ENCODE measurements around the gene PTPRD.
A peak's percentile ranks its signal among the peaks of the same experiment; 100 is the strongest.

The PTPRD gene

DNA sequence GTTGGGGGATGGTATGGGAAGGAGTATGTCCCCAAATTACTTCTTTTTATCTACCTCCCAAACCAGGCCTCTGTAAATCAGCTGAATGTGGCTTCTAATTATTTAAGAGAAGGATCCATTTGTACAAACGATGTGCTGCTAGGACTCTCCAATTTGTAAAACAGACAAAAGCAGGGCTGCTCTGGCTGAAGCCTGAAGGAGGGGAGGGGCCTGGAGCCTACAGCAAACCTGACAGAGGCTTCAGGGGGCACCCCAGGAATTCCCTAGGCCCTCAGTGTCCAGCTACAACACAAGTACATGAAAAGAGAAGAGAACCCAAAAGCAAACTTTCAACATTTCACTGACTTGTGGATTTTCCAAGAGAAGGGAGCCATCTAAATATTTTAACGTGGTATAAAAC is 1873.9 kb downstream of the PTPRD start:
- no peak for DNase-seq (ENCODE audit: low read depth)
- no peak overlapping the region for H3K4me3 ChIP-seq (ENCODE audit: control insufficient read depth, low read depth, low read length)
- TF ChIP-seq, protein P1, sequence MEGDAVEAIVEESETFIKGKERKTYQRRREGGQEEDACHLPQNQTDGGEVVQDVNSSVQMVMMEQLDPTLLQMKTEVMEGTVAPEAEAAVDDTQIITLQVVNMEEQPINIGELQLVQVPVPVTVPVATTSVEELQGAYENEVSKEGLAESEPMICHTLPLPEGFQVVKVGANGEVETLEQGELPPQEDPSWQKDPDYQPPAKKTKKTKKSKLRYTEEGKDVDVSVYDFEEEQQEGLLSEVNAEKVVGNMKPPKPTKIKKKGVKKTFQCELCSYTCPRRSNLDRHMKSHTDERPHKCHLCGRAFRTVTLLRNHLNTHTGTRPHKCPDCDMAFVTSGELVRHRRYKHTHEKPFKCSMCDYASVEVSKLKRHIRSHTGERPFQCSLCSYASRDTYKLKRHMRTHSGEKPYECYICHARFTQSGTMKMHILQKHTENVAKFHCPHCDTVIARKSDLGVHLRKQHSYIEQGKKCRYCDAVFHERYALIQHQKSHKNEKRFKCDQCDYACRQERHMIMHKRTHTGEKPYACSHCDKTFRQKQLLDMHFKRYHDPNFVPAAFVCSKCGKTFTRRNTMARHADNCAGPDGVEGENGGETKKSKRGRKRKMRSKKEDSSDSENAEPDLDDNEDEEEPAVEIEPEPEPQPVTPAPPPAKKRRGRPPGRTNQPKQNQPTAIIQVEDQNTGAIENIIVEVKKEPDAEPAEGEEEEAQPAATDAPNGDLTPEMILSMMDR (IDR thresholded peaks at IDR 0.05; ENCODE audit: control insufficient read depth, insufficient read depth, low read depth, low read length, missing control alignments) = no peak

DNA sequence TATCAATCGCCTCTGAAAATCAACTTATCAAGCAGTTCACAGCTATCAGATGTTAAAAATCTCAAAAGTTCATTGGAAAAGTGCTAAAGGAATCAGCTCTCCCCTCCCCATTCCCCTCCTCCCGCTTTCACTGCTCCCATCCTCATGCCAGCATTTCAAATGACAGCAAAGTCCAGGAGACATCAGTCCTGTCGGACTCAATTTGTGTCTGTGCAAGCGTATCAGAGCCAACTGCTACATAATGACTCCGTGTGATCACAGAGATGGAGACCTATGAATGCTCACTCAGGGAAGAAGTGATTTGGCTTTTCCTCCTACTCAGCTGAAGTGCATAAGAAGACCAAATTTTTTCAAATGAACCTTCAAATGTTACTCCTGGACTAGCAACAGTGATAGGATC is 1876.0 kb downstream of the PTPRD start:
- no peak overlapping the region for H3K4me3 ChIP-seq (ENCODE audit: control insufficient read depth, low read depth, low read length)
- TF ChIP-seq, protein P1 (IDR thresholded peaks at IDR 0.05; ENCODE audit: control insufficient read depth, insufficient read depth, low read depth, low read length, missing control alignments) = no peak
- no peak for DNase-seq (ENCODE audit: low read depth)

DNA sequence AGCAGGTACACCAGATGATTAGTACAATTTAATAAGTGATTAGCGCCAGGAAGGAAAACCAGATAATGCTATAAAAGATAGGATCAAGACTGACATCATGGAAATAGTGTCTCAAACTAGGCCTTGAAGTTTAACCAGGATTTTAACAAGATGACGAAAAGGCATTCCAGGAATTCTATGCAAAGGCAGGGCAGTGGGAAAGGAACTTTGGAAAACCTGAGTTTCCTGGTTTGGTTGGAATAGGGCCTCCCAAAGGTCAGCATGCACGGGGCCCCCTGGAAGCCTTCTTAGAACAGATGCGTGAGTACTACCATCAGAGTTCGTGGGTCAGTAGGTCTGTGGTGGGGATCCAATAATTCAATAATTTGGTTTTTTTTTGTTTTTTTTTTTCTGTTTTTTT is 1878.0 kb downstream of the PTPRD start:
- TF ChIP-seq, protein P1 (IDR thresholded peaks at IDR 0.05; ENCODE audit: control insufficient read depth, insufficient read depth, low read depth, low read length, missing control alignments) = no peak
- H3K4me3 ChIP-seq (ENCODE audit: control insufficient read depth, low read depth, low read length) = no peak overlapping the region
- peak; percentile 16 for DNase-seq (ENCODE audit: low read depth)

DNA sequence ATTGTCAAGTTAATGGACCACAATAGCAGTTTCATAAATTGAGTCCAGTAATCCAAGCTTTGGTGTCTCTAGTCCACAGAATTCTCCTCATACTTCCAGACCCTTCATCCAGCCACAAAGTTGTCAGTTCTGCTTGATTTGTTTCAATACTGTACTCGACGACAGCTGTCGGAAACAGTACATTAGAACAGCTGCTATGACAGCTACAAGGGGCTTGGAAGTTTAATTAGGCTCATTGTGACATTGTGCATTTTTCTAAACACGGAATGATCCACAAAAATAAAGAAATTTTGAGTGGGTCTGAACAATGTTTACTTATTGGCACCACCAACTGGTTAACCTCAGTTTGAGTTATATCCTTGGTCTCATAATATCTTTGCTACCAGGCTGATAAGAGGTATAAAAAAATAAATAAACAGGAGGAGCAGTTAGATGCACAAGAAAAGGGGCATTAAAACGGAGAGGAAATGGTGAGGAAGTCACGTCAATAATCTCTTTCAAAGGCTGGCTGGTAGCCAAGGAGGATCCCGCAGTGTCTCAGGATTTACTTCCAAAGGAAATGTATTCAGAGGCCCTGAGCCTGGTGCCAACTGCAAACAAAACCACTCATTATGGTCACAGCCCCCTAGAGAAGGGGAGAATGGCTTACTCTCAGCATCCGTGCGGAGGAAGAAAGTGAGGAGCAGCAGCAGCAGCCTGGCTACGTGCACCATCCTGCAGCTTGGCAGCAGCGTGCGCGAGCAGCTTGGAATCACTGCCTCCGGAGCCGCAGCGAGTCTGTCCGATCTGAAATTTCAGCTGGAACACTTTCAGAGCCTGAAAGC is 1879.5 kb downstream of the PTPRD start:
- DNase-seq (ENCODE audit: low read depth) = no peak
- TF ChIP-seq, protein P1 (IDR thresholded peaks at IDR 0.05; ENCODE audit: control insufficient read depth, insufficient read depth, low read depth, low read length, missing control alignments) = no peak

DNA sequence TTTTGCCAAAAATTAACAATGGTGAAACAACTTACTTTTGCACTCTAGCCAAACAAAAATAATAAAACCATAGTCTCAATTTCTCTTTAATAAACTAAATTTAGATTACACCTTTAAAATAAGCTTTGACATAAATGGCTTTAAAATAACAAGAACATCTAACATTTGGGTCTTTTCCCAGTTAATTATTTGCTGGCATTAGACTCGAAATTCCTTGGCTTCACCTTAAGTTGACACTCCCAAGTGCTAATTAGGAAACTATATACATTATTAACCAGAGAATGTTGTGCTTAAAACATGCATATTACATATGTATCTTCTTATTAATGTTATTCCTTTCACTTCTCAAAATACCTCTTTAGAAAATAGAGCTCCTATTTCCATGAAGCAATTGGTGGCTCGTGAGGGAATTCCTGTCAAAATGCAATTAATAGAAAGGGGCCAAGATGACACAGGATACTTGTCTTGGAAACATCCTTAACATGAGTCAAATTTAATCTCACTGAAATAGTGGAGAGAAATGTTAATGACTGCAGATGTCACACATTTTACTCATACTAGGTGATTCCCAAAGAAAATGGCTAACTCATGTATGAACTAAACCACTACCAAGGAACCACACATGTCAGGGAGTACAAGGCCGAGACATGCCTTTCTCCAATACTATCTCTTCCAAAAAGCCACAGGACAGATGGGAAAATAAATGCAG is 1880.3 kb downstream of the PTPRD start:
- no peak for DNase-seq (ENCODE audit: low read depth)
- H3K4me3 ChIP-seq (ENCODE audit: control insufficient read depth, low read depth, low read length) = no peak overlapping the region
- TF ChIP-seq, protein P1 (IDR thresholded peaks at IDR 0.05; ENCODE audit: control insufficient read depth, insufficient read depth, low read depth, low read length, missing control alignments) = no peak

More for the DNA sequence above, 1879.5 kb downstream of the PTPRD start:
- H3K4me3 ChIP-seq (ENCODE audit: control insufficient read depth, low read depth, low read length) = no peak overlapping the region; the same call in 1 of the 2 replicates

DNA sequence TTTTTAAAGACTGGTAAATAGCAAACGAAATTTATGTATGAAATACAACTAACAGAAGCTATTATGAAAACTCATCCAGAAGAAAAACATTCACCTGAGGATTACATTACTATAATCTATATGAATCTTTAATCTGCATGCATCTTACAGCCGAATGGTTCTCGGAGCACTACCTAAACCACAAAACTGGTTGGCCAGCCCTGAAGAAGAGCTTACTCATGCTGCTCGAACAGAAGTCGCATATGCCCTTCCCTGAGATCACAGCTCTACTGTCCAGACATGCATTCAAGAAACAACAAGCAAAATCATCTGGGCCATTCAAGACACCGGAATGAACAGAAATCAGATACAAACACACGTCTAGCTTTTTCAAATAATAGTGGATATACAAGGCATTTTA is 1882.2 kb downstream of the PTPRD start:
- H3K4me3 ChIP-seq (ENCODE audit: control insufficient read depth, low read depth, low read length) = no peak overlapping the region
- TF ChIP-seq, protein P1 (IDR thresholded peaks at IDR 0.05; ENCODE audit: control insufficient read depth, insufficient read depth, low read depth, low read length, missing control alignments) = no peak
- DNase-seq (ENCODE audit: low read depth) = no peak
